Osteocyte (in vitro differentiated cells): Measurements from ENCODE around the gene IFNGR1. TPM values are rescaled to one million over a fixed set of nuclear protein-coding genes. Genes with fewer than 3 reads are reported as not detected.

ENCODE experiments used
- DNase-seq: peaks from one replicate; pipeline ENCODE4 v3.0.0; 2021; ENCODE audit warnings: mixed read lengths; ENCODE audit not compliant: unreplicated experiment; ENCODE audit errors: extremely low spot score
- H3K27ac Mint-ChIP-seq: one replicate; pipeline ENCODE4 v1.8.0; 2021; ENCODE audit warnings: mild to moderate bottlenecking, mixed read lengths; ENCODE audit not compliant: unreplicated experiment
- H3K27me3 Mint-ChIP-seq: one replicate; pipeline ENCODE4 v1.8.0; 2021; ENCODE audit warnings: mixed read lengths; ENCODE audit not compliant: unreplicated experiment
- H3K36me3 Mint-ChIP-seq: one replicate; pipeline ENCODE4 v1.8.0; 2021; ENCODE audit warnings: mixed read lengths; ENCODE audit not compliant: unreplicated experiment
- H3K4me1 Mint-ChIP-seq: one replicate; pipeline ENCODE4 v1.8.0; 2021; ENCODE audit warnings: mixed read lengths; ENCODE audit not compliant: unreplicated experiment
- H3K4me3 Mint-ChIP-seq: one replicate; pipeline ENCODE4 v1.8.0; 2021; ENCODE audit warnings: mild to moderate bottlenecking, moderate library complexity, mixed read lengths; ENCODE audit not compliant: unreplicated experiment
- H3K9me3 Mint-ChIP-seq: one replicate; pipeline ENCODE4 v1.8.0; 2021; ENCODE audit warnings: mixed read lengths; ENCODE audit not compliant: unreplicated experiment
- CTCF ChIP-seq: fragments of 200-600 bp; sonication (generic); IDR thresholded peaks from 2 replicates; pipeline ENCODE4 v1.5.0; 2021; ENCODE audit warnings: antibody characterized with exemption, mild to moderate bottlenecking, moderate library complexity
- total RNA-seq: library from RNA; stranded (reverse); gene quantifications from 2 replicates; pipeline ENCODE4 v1.2.1, GENCODE V29; 2021

IFNGR1 gene
- total RNA-seq, 1 donor from 2014 or later = 33.4 TPM

- DNase-seq = no peak
- H3K27ac Mint-ChIP-seq = no peak overlapping the region
- H3K27me3 Mint-ChIP-seq = no peaks in the 10 kb centered on the region
- no peaks in the 10 kb centered on the region for H3K36me3 Mint-ChIP-seq
- no peak overlapping the region for H3K4me3 Mint-ChIP-seq
- peaks cover 15% of the 10 kb centered on the region for H3K9me3 Mint-ChIP-seq
- TF ChIP-seq CTCF = no peak
- H3K4me1 Mint-ChIP-seq = no peaks in the 10 kb centered on the region
These were observed 70.7 kb downstream of the IFNGR1 start for GRCh38 chr6:137148306-137149034.

Other genes starting within 250 kb of the IFNGR1 start
- gene IL20RA, start 174.4 kb downstream of the IFNGR1 start, total RNA-seq = not detected in 2 replicates
- gene IL22RA2, start 45.7 kb downstream of the IFNGR1 start, total RNA-seq = not detected in 2 replicates